ENCODE measurements around the gene DCAF8. TPM values are rescaled to one million over a fixed set of nuclear protein-coding genes. Genes with fewer than 3 reads are reported as not detected.

The DCAF8 gene
- total RNA-seq, 2 donors from 2014 or later, result 185 to 238 TPM

DNA sequence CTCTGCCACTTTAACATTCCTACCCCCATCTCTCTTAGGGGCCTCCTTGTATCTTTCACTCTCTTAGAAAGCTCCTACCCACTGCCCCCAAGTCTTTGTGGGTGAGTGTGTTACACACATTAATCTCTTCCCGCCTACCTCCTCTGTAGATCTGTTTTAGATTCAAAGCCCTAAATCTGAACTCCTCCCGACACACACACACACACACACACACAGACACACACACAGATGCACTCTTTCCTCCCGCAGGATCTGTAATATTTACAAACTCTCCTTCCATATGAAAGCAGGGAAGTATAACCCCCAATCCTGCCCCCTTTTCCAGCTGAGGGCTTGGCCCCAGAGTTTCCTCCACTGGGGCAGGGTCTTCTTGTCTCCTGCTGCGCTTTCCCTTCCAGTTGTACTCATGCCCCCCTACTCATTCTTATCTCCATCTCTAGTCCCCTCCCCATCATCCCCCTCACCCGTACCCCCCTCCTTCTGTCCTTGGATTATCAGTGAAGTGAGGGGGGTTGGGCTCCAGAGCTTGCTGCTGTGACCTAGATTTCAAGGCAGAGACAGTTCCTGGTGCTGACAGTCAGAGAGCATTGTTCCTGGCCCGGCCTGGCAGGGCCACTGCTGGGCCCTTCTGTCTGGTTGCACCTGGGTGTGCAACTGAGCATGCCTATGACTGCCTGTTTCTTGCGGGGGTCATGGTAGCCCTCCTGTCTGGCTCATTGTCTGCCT is 52.9 kb downstream of the DCAF8 start:
- Histone ChIP-seq H3K36me3 (ENCODE audit: control insufficient read depth, insufficient read depth, low read length) (peaks cover 48% of the 10 kb centered on the region), H3K4me1 (ENCODE audit: control insufficient read depth, insufficient read depth, low read length) (peaks cover 13% of the 10 kb centered on the region), H3K9me3 (ENCODE audit: control insufficient read depth, low read length) (no peaks in the 10 kb centered on the region), H3K27ac (ENCODE audit: low read depth, low read length) (peak overlapping the region; percentile 69), H3K4me3 (ENCODE audit: low read length) (no peak overlapping the region), H3K9ac (ENCODE audit: extremely low read depth, low read length, poor library complexity, severe bottlenecking) (no peak overlapping the region), H3K27me3 (ENCODE audit: control insufficient read depth, insufficient read depth, low read length, poor library complexity, severe bottlenecking) (no peaks in the 10 kb centered on the region)
- H3K27me3 Mint-ChIP-seq (ENCODE audit: insufficient read depth), result no peaks in the 10 kb centered on the region
- no peak for DNase-seq
- H3K36me3 Mint-ChIP-seq (ENCODE audit: low read depth), result peaks cover 38% of the 10 kb centered on the region
- TF ChIP-seq CTCF (conservative IDR thresholded peaks at IDR 0.05), result no peak
- no peak overlapping the region for H3K4me3 Mint-ChIP-seq
- 40 to 71% methylated on average over 1 to 6 of the region's 7 CpGs for whole genome bisulfite sequencing, 2 experiments (ENCODE audit: insufficient coverage in 1 of 2, insufficient read length in 1 of 2)
- peak overlapping the region; percentile 37 for H3K27ac Mint-ChIP-seq
- peaks cover 64% of the 10 kb centered on the region for H3K4me1 Mint-ChIP-seq
- no peaks in the 10 kb centered on the region for H3K9me3 Mint-ChIP-seq

- H3K27me3 Mint-ChIP-seq (ENCODE audit: insufficient read depth), result no peaks in the 10 kb centered on the region
Measured at GRCh38 chr1:160208557-160209320, 53.6 kb downstream of the DCAF8 start.

More at GRCh38 chr1:160208557-160209320, 53.6 kb downstream of the DCAF8 start:
- WGBS, 2 experiments (ENCODE audit: insufficient coverage in 1 of 2, insufficient read length in 1 of 2), result 40 to 79% methylated on average over 2 to 6 of the region's 6 CpGs
- Mint-ChIP-seq H3K27ac (peak overlapping the region; percentile 37), H3K4me1 (peaks cover 65% of the 10 kb centered on the region), H3K36me3 (ENCODE audit: low read depth) (peaks cover 32% of the 10 kb centered on the region), H3K4me3 (no peak overlapping the region), H3K9me3 (no peaks in the 10 kb centered on the region)
- no peak for DNase-seq
- no peak for TF ChIP-seq CTCF (conservative IDR thresholded peaks at IDR 0.05)
- Histone ChIP-seq H3K4me3 (ENCODE audit: low read length) (no peak overlapping the region), H3K4me1 (ENCODE audit: control insufficient read depth, insufficient read depth, low read length) (peaks cover 13% of the 10 kb centered on the region), H3K9me3 (ENCODE audit: control insufficient read depth, low read length) (no peaks in the 10 kb centered on the region), H3K27me3 (ENCODE audit: control insufficient read depth, insufficient read depth, low read length, poor library complexity, severe bottlenecking) (no peaks in the 10 kb centered on the region), H3K36me3 (ENCODE audit: control insufficient read depth, insufficient read depth, low read length) (peaks cover 41% of the 10 kb centered on the region), H3K27ac (ENCODE audit: low read depth, low read length) (peak overlapping the region; percentile 69), H3K9ac (ENCODE audit: extremely low read depth, low read length, poor library complexity, severe bottlenecking) (no peak overlapping the region)
